A673 (cell line): ENCODE measurements around the gene JAKMIP1.

Source experiments
- EZH2 ChIP-seq: fragments of 200-600 bp; sonication (generic); IDR thresholded peaks from 2 replicates; pipeline ENCODE4 v1.6.1; 2017; ENCODE audit warnings: borderline replicate concordance, low read depth, mild to moderate bottlenecking, mixed read lengths, antibody characterized with exemption, low read length; ENCODE audit not compliant: poor library complexity, severe bottlenecking
- TF ChIP-seq, protein P1 (sequence below): fragments of 300-800, 200-600 bp; sonication (generic); conservative IDR thresholded peaks from 2 replicates; pipeline ENCODE4 v1.5.1; 2017; ENCODE audit warnings: low read depth, mild to moderate bottlenecking, antibody characterized with exemption, low read length, moderate library complexity, mixed read lengths

- TF ChIP-seq, protein P1, sequence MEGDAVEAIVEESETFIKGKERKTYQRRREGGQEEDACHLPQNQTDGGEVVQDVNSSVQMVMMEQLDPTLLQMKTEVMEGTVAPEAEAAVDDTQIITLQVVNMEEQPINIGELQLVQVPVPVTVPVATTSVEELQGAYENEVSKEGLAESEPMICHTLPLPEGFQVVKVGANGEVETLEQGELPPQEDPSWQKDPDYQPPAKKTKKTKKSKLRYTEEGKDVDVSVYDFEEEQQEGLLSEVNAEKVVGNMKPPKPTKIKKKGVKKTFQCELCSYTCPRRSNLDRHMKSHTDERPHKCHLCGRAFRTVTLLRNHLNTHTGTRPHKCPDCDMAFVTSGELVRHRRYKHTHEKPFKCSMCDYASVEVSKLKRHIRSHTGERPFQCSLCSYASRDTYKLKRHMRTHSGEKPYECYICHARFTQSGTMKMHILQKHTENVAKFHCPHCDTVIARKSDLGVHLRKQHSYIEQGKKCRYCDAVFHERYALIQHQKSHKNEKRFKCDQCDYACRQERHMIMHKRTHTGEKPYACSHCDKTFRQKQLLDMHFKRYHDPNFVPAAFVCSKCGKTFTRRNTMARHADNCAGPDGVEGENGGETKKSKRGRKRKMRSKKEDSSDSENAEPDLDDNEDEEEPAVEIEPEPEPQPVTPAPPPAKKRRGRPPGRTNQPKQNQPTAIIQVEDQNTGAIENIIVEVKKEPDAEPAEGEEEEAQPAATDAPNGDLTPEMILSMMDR, result no peak
- TF ChIP-seq EZH2, result no peak
Observed at GRCh38 chr4:6012200-6012599, 188.1 kb downstream of the JAKMIP1 start.
